Hematopoietic multipotent progenitor cell (in vitro differentiated cells): ENCODE data around the gene HERPUD2. TPM values are rescaled to one million over a fixed set of nuclear protein-coding genes. Genes with fewer than 3 reads are reported as not detected.
"Not testable (repeated sequence)": the region's sequence is repeated elsewhere in the genome, so short reads cannot be mapped to it uniquely, and the experiment has no call there.

Experiments used
- DNase-seq, 3 donors: peaks; one replicate each; pipeline ENCODE4 v3.0.0-alpha.2; 2011 to 2015; ENCODE audit warnings: low read depth in 2 of 3, low spot score in 2 of 3
- total RNA-seq: library from RNA; depleted of rRNA; stranded (reverse); fragments of >200 nt; gene quantifications from one replicate; pipeline ENCODE4 v1.2.3, GENCODE V29; 2012

HERPUD2 gene
- total RNA-seq, 1 donor: 61.7 TPM

DNA sequence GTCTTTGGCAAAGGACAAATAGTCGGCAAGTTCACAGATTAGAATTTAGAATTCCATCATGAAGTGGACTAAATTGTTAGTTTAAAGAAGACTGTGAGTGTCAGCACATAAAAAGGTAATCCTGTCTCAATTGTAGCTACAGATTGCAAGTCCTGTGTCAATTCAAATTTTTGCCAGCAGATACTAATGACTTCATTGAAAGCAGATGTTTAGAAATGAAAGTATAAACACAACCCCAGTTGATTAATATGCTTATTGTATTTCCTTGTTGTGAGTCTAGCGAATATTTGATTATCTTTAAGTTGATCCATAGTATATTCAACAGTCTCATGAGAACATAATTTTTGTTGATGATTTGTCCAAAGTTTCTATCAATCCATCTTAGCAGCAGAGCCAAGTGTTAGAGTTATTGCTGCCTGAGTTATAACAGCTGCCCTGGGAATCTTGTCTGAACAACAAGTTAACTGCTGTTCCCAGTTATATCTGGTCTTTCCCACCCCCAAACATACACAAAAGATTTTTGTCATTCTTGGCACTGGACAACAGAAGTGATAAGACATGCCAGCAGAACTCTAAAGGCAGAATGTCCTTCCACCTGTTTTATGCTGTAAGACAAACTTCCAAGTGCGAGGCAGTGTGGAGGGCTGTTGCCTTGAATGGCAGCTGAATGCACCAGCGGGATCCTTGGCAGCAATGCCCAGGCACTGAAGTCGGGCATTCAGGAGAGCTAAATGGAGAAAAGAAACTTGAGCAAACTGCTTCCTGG lies 21.3 kb upstream of the HERPUD2 start:
- no peak for DNase-seq

DNA sequence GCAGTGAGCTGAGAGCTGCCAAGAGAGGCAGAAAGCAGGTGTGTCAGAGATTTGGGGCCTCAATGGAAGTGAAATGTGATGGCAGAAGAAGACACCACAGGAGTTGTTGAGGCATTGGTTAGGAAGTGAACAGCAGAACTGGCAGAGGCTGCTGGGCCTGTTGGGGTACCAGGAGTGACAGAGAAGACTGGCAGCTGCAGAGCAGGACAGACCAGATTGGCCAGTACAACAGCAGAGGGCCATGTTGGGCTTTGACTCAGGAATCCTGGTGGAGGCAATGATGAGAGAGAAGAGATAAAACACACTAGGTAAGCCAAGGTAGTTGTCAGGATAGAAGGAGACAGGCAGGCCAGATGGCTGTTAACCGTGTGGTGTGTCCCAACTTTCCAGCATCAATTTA lies 19.9 kb upstream of the HERPUD2 start:
- DNase-seq: no peak

GRCh38 chr7:35714407-35714806 lies 19.5 kb upstream of the HERPUD2 start:
- DNase-seq: no peak

DNA sequence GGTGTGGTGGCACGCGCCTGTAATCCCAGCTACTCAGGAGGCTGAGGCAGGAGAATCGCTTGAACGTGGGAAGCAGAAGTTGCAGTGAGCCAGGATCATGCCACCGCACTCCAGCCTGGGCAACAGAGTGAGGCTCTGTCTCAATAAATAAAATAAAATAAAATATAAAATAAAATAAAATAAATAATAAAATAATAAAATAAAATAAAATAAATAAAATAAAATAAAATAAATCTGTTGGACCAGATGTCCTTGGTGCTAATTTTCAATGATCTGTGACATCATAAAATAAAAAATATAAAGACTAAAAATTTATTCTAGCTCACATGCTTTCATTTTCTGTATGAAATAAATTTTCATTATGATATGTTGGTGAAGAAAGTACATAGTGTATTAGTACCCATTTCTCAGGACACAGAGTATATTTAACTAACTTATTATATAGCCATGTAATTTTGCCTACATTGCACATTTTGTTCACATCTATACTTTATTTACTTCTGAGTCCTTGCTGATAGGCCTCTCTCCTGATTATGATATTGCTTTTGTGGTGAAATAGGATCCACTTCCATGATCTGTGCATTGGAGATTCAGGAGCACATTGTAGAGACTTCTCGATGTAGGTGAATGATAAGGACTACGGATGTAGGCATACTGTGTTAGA lies 17.8 kb upstream of the HERPUD2 start:
- DNase-seq: no peak

DNA sequence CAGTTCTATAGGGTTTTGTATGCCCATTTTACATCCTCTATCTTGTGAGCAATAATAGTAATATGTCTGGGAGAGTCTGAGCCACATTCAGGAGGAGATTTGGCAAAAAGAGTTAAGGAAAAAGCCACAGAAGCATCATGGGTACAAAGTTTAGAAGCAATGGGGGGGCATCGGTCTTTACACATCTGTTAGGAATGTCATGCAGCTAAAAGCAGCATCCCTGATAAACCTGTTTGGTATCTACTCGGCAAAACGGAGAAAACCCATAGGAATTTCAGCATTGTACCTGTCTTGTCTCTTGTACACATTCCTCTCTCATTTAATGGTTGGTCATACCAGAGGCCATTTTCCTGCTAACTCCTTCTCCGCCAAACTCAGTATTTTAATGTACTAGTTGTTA lies 12.5 kb upstream of the HERPUD2 start:
- DNase-seq: no peak

DNA sequence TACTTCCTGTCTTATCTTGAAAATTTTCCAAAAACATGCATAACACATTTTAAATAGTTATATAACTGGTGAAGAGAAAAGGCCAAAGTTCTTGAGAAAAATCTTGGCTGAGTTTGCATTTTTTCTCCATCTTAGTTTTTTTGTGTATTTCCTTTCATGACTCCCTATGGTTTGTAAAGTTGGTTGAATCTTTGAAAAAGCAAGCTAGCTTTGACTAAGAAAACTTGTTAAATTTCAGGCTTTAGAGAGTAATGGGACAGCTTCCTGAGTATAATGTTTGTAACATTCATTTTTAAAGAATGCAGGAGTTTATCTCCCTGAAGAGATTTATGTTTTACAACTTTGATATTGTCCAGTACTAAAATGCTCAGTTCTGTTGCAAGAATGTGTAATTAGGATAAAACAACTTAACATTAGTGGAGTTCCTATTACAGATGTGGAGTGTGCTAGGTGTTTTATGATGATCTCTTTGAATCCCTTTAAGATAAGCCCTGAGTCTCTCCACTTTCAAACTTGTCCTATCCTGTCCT lies 11.1 kb upstream of the HERPUD2 start:
- DNase-seq: no peak

- no peak for DNase-seq
Observed at GRCh38 chr7:35704261-35704660, 9.3 kb upstream of the HERPUD2 start.

- no peak for DNase-seq
Observed at GRCh38 chr7:35702541-35702940, 7.6 kb upstream of the HERPUD2 start.

GRCh38 chr7:35701287-35701900 lies 6.5 kb upstream of the HERPUD2 start:
- no peak for DNase-seq

GRCh38 chr7:35700865-35701264 lies 5.9 kb upstream of the HERPUD2 start:
- DNase-seq: no peak

DNA sequence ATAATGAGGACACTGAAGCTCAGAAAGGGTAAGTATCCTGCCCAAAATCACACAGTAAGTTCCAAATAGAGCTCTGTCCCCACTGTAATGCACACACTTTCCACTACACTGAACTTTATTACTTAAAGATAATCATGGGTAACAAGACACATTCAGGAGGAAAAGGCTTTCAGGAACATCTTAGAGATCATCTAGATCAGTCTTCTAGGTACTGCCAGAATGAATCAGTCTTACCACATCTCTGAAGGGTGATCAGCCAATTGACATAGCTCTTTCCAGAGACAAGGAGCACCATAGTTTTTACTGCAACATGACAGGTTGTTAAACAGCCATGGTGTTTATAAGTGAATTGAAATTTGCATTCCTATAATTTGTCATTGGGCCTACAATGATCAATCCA lies 5.4 kb upstream of the HERPUD2 start:
- no peak for DNase-seq

DNA sequence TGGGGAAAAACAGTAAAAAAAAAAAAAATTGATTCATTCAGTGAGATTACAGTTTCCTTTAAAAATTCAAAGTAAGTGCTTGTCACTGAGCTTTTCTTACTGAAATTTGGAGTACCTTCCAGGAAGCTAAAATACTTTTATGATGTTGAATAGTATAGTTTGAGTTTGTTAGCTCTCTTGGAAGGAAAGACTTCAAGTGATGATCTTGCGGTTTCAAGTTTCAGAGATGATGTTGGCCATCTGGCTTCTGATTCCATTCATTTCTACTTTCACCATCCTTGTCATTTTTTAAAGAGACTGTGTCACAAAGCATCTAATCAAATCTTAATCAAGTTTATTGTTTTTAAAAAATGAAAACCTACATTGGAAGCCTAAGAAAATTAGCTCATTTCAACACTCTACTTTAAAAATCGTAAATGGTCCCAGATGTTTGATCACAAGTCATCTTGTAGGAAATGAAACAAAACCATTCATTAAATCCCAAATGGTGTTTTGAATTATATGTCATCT lies 4.9 kb upstream of the HERPUD2 start:
- no peak for DNase-seq

DNA sequence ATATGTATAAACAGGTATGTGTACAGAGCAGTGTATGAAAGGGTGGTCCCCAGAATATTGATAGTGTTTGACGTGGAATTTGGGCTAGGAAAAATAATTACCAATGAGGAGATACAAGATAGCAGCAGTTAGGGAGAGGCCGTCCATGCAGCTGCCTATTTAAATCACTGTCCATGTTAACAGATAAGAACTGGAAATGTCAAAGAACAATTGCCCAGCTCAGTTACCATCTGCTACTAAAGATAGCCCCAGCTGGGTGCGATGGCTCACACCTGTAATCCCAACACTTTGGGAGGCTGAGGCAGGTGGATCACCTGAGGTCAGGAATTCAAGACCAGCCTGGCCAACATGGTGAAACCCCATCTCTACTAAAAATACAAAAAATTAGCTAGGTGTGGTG lies 3.4 kb upstream of the HERPUD2 start:
- not testable (repeated sequence) for DNase-seq

DNA sequence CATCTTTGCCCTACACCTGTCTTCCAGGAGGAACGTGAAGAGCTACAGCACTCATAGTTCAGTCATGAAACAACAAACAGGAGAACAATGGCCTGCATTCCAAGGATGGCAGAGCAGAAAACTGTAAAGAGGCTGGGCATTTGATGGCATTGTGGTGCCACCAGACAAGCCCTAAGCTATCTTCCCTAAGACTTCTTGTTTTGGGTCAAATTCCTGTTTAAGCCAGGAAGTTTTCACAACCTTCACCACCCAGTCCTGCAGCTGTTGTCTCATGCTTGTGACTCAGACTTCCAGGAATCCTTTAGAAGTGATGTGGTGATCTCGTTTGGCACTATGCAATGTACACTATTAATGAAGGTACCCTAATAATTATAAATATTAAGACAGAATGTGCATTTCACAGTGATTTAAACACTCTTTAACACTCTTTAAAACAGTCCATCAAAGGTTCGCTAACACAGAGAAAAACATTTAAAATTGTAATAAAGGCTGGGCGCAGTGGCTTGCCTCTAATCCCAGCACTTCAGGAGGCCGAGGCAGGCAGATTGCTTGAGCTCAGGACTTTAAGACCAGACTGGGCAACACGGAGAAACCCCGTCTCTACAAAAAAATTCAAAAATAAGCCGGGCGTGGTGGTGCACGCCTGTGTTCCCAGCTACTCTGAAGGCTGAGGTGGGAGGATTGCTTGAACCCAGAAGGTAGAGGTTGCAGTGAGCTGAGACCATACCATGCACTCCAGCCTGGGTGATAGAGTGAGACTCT lies 2.7 kb upstream of the HERPUD2 start:
- DNase-seq: no peak

- no peak for DNase-seq
Observed at GRCh38 chr7:35695987-35696386, 1.1 kb upstream of the HERPUD2 start.

GRCh38 chr7:35695473-35695850 lies 527 bp upstream of the HERPUD2 start:
- DNase-seq: peak in 1 of 3 donors; percentile 27

DNA sequence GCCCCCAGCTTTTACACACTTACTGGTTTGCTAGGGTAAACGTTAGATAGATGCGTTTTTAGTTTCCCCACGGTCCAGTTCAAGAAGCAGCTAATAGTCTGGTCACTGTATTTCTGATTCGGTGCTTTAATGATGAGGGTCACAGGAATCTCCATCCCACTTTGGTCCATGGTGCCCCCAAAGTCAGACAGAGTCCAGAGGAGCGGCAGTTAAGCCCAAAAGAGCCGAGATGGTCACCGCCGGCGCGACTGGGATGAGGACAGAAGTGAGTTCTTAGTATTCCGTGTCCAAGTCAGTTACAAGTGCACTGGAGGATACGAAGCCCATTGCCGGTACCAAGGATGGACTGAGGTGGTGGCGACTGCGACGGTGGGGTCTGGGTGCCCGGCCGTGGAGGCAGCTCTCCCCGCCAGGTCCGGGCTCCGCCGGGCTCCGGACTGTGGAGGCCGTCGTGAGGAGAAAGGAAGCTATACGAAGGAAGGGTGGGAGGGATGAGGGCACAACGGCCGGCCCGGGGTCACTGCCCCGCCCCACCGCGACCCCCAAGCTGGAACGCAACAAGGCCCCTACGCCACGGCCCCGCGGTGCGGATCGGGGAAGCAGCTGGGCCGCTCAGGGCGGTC lies 663 bp downstream of the HERPUD2 start:
- DNase-seq: no peak

DNA sequence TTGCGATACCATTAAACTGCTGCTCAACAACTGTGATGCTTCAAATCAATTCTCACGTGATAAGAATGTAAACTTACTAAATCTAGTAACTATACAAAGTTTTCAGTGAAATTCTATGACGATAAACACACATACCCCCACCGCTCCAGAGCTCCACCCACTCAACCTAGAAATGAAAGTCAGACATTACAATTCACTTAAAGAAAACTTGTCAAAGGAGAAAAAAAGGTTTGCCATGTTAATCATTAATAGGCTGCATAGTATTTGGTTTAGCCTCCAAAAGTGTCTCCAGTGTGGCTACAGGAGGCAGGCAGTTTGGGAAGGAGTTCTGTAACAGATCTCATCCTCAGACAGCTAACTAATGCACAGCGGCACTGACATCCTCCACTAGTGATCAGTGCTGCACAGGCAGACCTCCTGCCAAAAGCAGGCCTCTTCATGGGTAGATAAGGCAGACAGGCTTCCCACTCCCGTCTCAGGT lies 3.1 kb downstream of the HERPUD2 start:
- DNase-seq: no peak

GRCh38 chr7:35691366-35691765 lies 3.6 kb downstream of the HERPUD2 start:
- no peak for DNase-seq

DNA sequence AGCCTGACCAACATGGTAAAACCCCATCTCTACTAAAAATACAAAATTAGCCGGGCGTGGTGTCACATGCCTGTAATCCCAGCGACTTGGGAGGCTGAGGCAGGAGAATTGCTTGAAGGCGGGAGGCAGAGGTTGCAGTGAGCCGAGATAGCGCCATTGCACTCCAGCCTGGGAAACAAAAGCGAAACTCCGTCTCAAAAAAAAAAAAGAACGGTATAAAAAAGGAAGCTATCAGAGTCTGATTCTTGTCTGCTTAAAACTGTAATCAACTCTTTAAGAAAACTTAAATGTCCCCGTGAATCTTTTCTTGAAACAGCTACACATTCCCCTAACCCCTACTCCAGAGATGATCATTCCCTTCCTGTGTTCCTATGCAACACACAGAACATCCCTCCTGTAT lies 4.3 kb downstream of the HERPUD2 start:
- DNase-seq: not testable (repeated sequence)
